Measurements from ENCODE around the gene ANO4. TPM values are rescaled to one million over a fixed set of nuclear protein-coding genes. Genes with fewer than 3 reads are reported as not detected.

The ANO4 gene
- total and polyA plus RNA-seq, 2 of the 8 experiments (the other 6 are each of a cell fraction or from before 2014, with no cell fraction given): 1.1 to 3.4 TPM

- no peak overlapping the region for H3K23ac ChIP-seq (ENCODE audit: insufficient read length)
- WGBS, 2 experiments (ENCODE audit: extremely low coverage in 1 of 2, insufficient coverage in 1 of 2, insufficient read length in 1 of 2, insufficient replicate concordance in 2 of 2, low coverage in 1 of 2, low lambda C conversion rate in 2 of 2, missing lambda C conversion rate in 1 of 2): 89% methylated on average over 2 of the region's 2 CpGs; no CpG with 5 or more reads in 1 of the 2 experiments
- no peak overlapping the region for H2BK5ac ChIP-seq (ENCODE audit: low read depth, low read length)
- H3K14ac ChIP-seq (ENCODE audit: insufficient read length): no peak overlapping the region
- no peak overlapping the region for H3K9ac ChIP-seq (replicated peaks in 1 of 4; ENCODE audit: extremely low read depth in 1 of 4, low read depth in 3 of 4, low read length in 3 of 4)
- H2BK15ac ChIP-seq (ENCODE audit: low read length): no peak overlapping the region
- H4K20me1 ChIP-seq (replicated peaks in 1 of 2; ENCODE audit: control insufficient read depth in 1 of 2, insufficient read depth in 2 of 2, low read length in 2 of 2): no peaks in the 10 kb centered on the region
- ChIA-PET CTCF (ENCODE audit: partially characterized antibody) (no interaction called here), POLR2A (ENCODE audit: partially characterized antibody) (no interaction called here)
- FAIRE-seq (no peak), DNase-seq (ENCODE audit: low read depth in 1 of 2, low spot score in 2 of 2) (no peak)
- H3K4me2 ChIP-seq (ENCODE audit: insufficient read depth in 1 of 2, low read depth in 2 of 2, low read length in 2 of 2): no peak overlapping the region
- H3K56ac ChIP-seq (replicated peaks; ENCODE audit: insufficient read length, low read depth, low read length): no peak overlapping the region
- H2AK5ac ChIP-seq (ENCODE audit: low read depth, low read length): no peak overlapping the region
- H4K8ac ChIP-seq (ENCODE audit: extremely low read depth, insufficient read depth, low read length): no peak overlapping the region
- no peak overlapping the region for H3K4ac ChIP-seq (replicated peaks; ENCODE audit: insufficient read length, low read depth, low read length)
- H3K36me3 ChIP-seq (ENCODE audit: control insufficient read depth in 2 of 4, insufficient read depth in 4 of 4, low read length in 3 of 4): no peaks in the 10 kb centered on the region
- H3K79me2 ChIP-seq (ENCODE audit: control insufficient read depth in 1 of 2, insufficient read depth in 2 of 2, low read length in 2 of 2): no peaks in the 10 kb centered on the region
- H3K79me1 ChIP-seq (ENCODE audit: low read depth, low read length): no peaks in the 10 kb centered on the region
- no peaks in the 10 kb centered on the region for H3K9me3 ChIP-seq (ENCODE audit: insufficient read depth in 2 of 2, low read depth in 1 of 2, low read length in 1 of 2)
- no peak overlapping the region for H3K27ac ChIP-seq (ENCODE audit: low read depth, low read length)
- no peak overlapping the region for H4K91ac ChIP-seq (replicated peaks; ENCODE audit: insufficient read length, low read length)
- no peaks in the 10 kb centered on the region for H3K23me2 ChIP-seq (ENCODE audit: low read depth, low read length)
- H2BK120ac ChIP-seq (replicated peaks; ENCODE audit: low read depth, low read length): no peak overlapping the region
- H2AFZ ChIP-seq (ENCODE audit: low read length): no peak overlapping the region
- no peak overlapping the region for H2BK12ac ChIP-seq (ENCODE audit: low read depth, low read length)
- H3K4me1 ChIP-seq (replicated peaks in 1 of 4; ENCODE audit: control insufficient read depth in 3 of 4, insufficient read depth in 4 of 4, low read length in 3 of 4): peaks cover 4 to 11% (median 8%) of the 10 kb centered on the region in 4 experiments; a peak in 6 of 7 replicates
- no peak overlapping the region for H3K18ac ChIP-seq (ENCODE audit: extremely low read depth, low read length)
- peaks cover 0 to 4% (median 2%) of the 10 kb centered on the region in 4 experiments; a peak in 4 of 7 replicates for H3K27me3 ChIP-seq (replicated peaks in 1 of 4; ENCODE audit: control insufficient read depth in 3 of 4, extremely low read depth in 1 of 4, insufficient read depth in 3 of 4, low read length in 3 of 4)
- no peak overlapping the region for H3K4me3 ChIP-seq (ENCODE audit: extremely low read depth in 1 of 4, insufficient read depth in 2 of 4, low read depth in 3 of 4, low read length in 4 of 4)
- no peak overlapping the region for H2BK20ac ChIP-seq (ENCODE audit: low read length)
- no peak overlapping the region for H4K5ac ChIP-seq (ENCODE audit: insufficient read length, low read depth, low read length)
- TF ChIP-seq ZNF274 (IDR thresholded peaks at IDR 0.05; ENCODE audit: borderline replicate concordance, extremely low read depth, low read length): no peak
- TF ChIP-seq SP2 (IDR thresholded peaks at IDR 0.05; ENCODE audit: low read length): no peak
- TF ChIP-seq NANOG (IDR thresholded peaks at IDR 0.05; ENCODE audit: insufficient read depth, low read depth, low read length, poor library complexity, severe bottlenecking): no peak
- no peak for TF ChIP-seq CHD1 (IDR thresholded peaks at IDR 0.05; ENCODE audit: low read depth, low read length)
- TF ChIP-seq CEBPB (IDR thresholded peaks at IDR 0.05; ENCODE audit: low read depth, low read length): no peak
- no peak for TF ChIP-seq KDM1A (IDR thresholded peaks at IDR 0.05; ENCODE audit: borderline replicate concordance, low read length)
- TF ChIP-seq SIX5 (IDR thresholded peaks at IDR 0.05; ENCODE audit: low read depth, low read length): no peak
- TF ChIP-seq POU5F1 (IDR thresholded peaks at IDR 0.05; ENCODE audit: low read depth, low read length): no peak
- no peak for TF ChIP-seq RAD21 (IDR thresholded peaks at IDR 0.05 in 1 of 2, conservative IDR thresholded peaks at IDR 0.05 in 1 of 2; ENCODE audit: low read depth in 2 of 2, low read length in 2 of 2)
- TF ChIP-seq CREB1 (IDR thresholded peaks at IDR 0.05): no peak
- TF ChIP-seq MAFK (IDR thresholded peaks at IDR 0.05; ENCODE audit: low read depth, low read length): no peak
- no peak for TF ChIP-seq CBX8 (IDR thresholded peaks at IDR 0.05; ENCODE audit: borderline replicate concordance, low read depth, low read length)
- TF ChIP-seq HDAC2 (IDR thresholded peaks at IDR 0.05; ENCODE audit: borderline replicate concordance in 1 of 2, low read depth in 2 of 2, low read length in 2 of 2): no peak
- no peak for TF ChIP-seq PHF8 (conservative IDR thresholded peaks at IDR 0.05; ENCODE audit: low read depth, low read length)
- TF ChIP-seq KDM5A (IDR thresholded peaks at IDR 0.05; ENCODE audit: low read length): no peak
Observed at GRCh38 chr12:100799770-100800169, 5.2 kb downstream of the ANO4 start.
